A673 (cell line): ENCODE measurements around the gene KLLN. TPM values are rescaled to one million over a fixed set of nuclear protein-coding genes. Genes with fewer than 3 reads are reported as not detected.

Source experiments
- BruUV-seq: library from RNA; stranded (reverse); fragments of 400-500 nt; replicated peaks from 2 replicates; lab custom pipeline; 2021; lab: Mats Ljungman, UMichigan
- CTCF ChIA-PET: fragments of 300-600 bp; sonication (Branson Sonifier 250); formaldehyde crosslinking; loops from one replicate; lab custom pipeline; 2022; ENCODE audit warnings: antibody characterized with exemption; lab: Charles Lee
- POLR2A ChIA-PET: fragments of 300-600 bp; sonication (Branson Sonifier 250); formaldehyde crosslinking; loops from one replicate; lab custom pipeline; 2022; ENCODE audit warnings: antibody characterized with exemption; ENCODE audit not compliant: low non-redundant PET; lab: Charles Lee
- DNase-seq: peaks from one replicate; pipeline ENCODE4 v3.0.0-alpha.2; 2015; ENCODE audit warnings: low spot score
- H3K27ac ChIP-seq: fragments of 200-600 bp; sonication (generic); 2 replicates; pipeline ENCODE4 v1.5.1; 2016; ENCODE audit warnings: mixed run types, low read depth, mild to moderate bottlenecking, mixed read lengths, antibody characterized with exemption, low read length; ENCODE audit not compliant: poor library complexity, severe bottlenecking
- H3K27me3 ChIP-seq: fragments of 200-600 bp; sonication (generic); replicated peaks from 2 replicates; pipeline ENCODE4 v1.6.1; 2017; ENCODE audit warnings: mixed run types, low read depth, mild to moderate bottlenecking, mixed read lengths, antibody characterized with exemption, low read length; ENCODE audit not compliant: insufficient read depth, poor library complexity
- H3K36me3 ChIP-seq: fragments of 200-600 bp; sonication (generic); 2 replicates; pipeline ENCODE4 v1.6.1; 2016; ENCODE audit warnings: mixed run types, mild to moderate bottlenecking, mixed read lengths, antibody characterized with exemption, low read length; ENCODE audit not compliant: insufficient read depth, poor library complexity, severe bottlenecking
- H3K4me1 ChIP-seq: fragments of 200-600 bp; sonication (generic); 2 replicates; pipeline ENCODE4 v1.6.1; 2017; ENCODE audit warnings: mixed run types, mild to moderate bottlenecking, mixed read lengths, antibody characterized with exemption, low read length; ENCODE audit not compliant: insufficient read depth, poor library complexity, severe bottlenecking
- H3K4me3 ChIP-seq: fragments of 200-600 bp; sonication (generic); 2 replicates; pipeline ENCODE4 v1.5.1; 2016; ENCODE audit warnings: low read depth, mixed run types, mild to moderate bottlenecking, mixed read lengths, low read length; ENCODE audit not compliant: poor library complexity, severe bottlenecking
- H3K9me3 ChIP-seq: fragments of 200-600 bp; sonication (generic); 2 replicates; pipeline ENCODE4 v1.6.1; 2016; ENCODE audit warnings: mixed run types, low read depth, mild to moderate bottlenecking, mixed read lengths, antibody characterized with exemption, low read length; ENCODE audit not compliant: poor library complexity, severe bottlenecking
- EZH2 ChIP-seq: fragments of 200-600 bp; sonication (generic); IDR thresholded peaks from 2 replicates; pipeline ENCODE4 v1.6.1; 2017; ENCODE audit warnings: borderline replicate concordance, low read depth, mild to moderate bottlenecking, mixed read lengths, antibody characterized with exemption, low read length; ENCODE audit not compliant: poor library complexity, severe bottlenecking
- intact Hi-C: fragments of 100-400 bp; cut with micrococcal nuclease; formaldehyde crosslinking; loops from one replicate; pipeline ENCODE4 v1.10.0; 2022; ENCODE audit not compliant: unreplicated experiment
- total RNA-seq: library from RNA; stranded (reverse); gene quantifications from 2 replicates; pipeline ENCODE4 v1.2.3, GENCODE V29; 2021
- TF ChIP-seq, protein P1 (sequence below): fragments of 300-800, 200-600 bp; sonication (generic); conservative IDR thresholded peaks from 2 replicates; pipeline ENCODE4 v1.5.1; 2017; ENCODE audit warnings: low read depth, mild to moderate bottlenecking, antibody characterized with exemption, low read length, moderate library complexity, mixed read lengths

KLLN gene
- total RNA-seq, 1 experiment from 2014 or later = 0.32 TPM

DNA sequence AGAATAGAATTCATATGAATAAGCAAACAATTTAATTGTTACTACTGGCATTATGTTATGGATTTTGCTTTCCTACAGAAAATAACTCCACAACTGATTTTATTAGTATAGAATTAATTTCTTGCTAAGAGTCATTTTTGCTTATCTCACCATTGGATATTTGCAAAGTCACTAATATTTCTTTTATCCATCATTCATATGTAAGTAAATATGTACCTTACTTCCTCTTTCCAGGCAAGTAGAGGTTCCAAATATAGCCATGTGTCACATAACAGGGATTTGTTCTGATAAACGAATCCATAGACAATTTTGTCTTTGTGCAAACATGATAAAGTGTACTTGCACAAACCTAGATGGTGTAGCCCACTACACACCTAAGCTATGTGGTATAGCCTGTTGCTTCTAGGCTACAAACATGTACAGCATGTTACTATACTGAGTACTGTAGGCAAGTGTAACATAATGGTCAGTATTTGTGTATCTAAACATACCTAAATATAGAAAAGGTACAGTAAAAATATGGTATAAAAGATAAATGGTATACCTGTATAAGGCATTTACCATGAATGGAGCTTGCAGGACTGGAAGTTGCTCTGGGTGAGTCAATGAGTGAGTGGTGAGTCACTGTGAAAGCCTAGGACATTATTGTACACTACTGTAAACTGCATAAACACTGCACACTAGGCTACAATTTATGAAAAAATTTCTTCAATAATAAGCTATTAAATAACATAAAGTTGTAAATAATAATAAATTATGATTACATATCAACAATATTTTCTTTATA is 18.3 kb downstream of the KLLN start:
- Histone ChIP-seq H3K36me3 (no peaks in the 10 kb centered on the region), H3K4me3 (no peak overlapping the region), H3K27me3 (no peaks in the 10 kb centered on the region), H3K9me3 (no peaks in the 10 kb centered on the region), H3K27ac (no peak overlapping the region), H3K4me1 (no peaks in the 10 kb centered on the region)
- TF ChIP-seq, protein P1, sequence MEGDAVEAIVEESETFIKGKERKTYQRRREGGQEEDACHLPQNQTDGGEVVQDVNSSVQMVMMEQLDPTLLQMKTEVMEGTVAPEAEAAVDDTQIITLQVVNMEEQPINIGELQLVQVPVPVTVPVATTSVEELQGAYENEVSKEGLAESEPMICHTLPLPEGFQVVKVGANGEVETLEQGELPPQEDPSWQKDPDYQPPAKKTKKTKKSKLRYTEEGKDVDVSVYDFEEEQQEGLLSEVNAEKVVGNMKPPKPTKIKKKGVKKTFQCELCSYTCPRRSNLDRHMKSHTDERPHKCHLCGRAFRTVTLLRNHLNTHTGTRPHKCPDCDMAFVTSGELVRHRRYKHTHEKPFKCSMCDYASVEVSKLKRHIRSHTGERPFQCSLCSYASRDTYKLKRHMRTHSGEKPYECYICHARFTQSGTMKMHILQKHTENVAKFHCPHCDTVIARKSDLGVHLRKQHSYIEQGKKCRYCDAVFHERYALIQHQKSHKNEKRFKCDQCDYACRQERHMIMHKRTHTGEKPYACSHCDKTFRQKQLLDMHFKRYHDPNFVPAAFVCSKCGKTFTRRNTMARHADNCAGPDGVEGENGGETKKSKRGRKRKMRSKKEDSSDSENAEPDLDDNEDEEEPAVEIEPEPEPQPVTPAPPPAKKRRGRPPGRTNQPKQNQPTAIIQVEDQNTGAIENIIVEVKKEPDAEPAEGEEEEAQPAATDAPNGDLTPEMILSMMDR = no peak
- ChIA-PET CTCF (interaction anchor here (1.0 kb wide), 1 partner anchor 269 kb away, joined by 3 read pairs; no protein-coding TSS in a partner anchor), POLR2A (no interaction called here)
- intact Hi-C loops = no loop called here
- BruUV-seq = no TSS peak
- no peak for DNase-seq

DNA sequence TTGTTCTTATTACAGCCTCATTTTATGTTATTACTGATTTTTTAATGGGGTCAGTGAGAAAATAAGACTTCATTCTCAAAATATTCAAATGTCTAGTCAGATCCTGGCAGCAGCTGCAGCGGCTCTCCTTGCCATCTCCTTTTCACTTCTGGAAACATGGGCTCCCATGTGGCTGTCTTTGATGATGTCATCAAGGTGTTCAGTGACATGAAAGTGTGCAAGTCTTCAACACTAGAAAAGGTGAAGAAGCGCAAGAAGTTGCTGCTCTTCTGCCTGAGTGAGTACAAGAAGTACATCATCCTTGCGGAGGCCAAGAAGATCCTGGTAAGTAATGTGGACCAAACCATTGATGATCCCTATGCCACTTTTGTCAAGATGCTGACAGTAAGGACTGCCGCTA is 19.6 kb downstream of the KLLN start:
- ChIA-PET POLR2A (no interaction called here), CTCF (interaction anchor here (0.6 kb wide), 1 partner anchor 877 kb away, joined by 4 read pairs; no protein-coding TSS in a partner anchor)
- no peak overlapping the region for H3K4me3 ChIP-seq
- H3K4me1 ChIP-seq = no peaks in the 10 kb centered on the region
- no peaks in the 10 kb centered on the region for H3K9me3 ChIP-seq
- H3K36me3 ChIP-seq = no peaks in the 10 kb centered on the region
- H3K27ac ChIP-seq = no peak overlapping the region
- DNase-seq = no peak
- TF ChIP-seq, protein P1 = no peak
- no peak for TF ChIP-seq EZH2
- intact Hi-C loops = no loop called here
- BruUV-seq = no TSS peak
- no peaks in the 10 kb centered on the region for H3K27me3 ChIP-seq

DNA sequence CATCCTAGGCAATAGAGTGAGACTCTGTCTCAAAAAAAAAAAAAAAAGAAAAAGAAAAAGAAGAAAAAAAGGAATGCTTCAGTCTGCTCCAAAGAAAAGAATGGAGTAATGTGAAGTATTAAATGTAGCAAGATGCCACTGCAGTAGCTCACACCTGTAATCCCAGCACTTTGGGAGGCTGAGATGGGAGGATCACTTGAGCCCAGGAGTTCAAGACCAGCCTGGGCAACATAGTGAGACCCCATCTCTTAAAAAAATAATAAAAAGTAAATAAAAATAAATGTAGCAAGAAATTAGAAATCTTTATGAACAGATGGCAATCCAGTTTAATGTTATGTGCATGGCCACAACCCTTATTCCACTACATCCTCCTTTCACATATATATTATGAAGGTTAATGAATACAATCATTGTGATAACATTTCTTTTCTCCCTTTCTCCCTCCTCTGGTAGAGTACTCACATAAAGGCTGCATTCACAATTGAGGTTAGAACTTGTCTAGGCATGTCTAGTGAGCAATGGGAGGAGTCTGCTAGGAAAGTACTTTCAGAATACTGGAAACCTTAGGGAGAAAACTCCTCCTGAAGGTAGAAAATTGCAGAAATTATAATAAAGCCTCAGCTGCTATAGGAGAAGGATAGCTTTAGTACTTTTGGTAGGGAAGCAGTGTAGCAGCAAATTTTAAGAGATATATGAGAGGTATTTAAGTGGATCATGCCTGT is 20.4 kb downstream of the KLLN start:
- Histone ChIP-seq H3K4me1 (no peaks in the 10 kb centered on the region), H3K36me3 (no peaks in the 10 kb centered on the region), H3K27ac (no peak overlapping the region), H3K27me3 (no peaks in the 10 kb centered on the region), H3K4me3 (no peak overlapping the region), H3K9me3 (no peaks in the 10 kb centered on the region)
- no TSS peak for BruUV-seq
- TF ChIP-seq, protein P1 = no peak
- no peak for TF ChIP-seq EZH2
- ChIA-PET CTCF (interaction anchor here (0.6 kb wide), 1 partner anchor 876 kb away, joined by 4 read pairs; no protein-coding TSS in a partner anchor), POLR2A (no interaction called here)
- DNase-seq = no peak
- intact Hi-C loops = no loop called here
